COLO668 (cell line): ENCODE data around the gene NLRP13.

Experiments used
- DNase-seq: peaks from one replicate; lab custom pipeline; 2025; ENCODE audit not compliant: unreplicated experiment; lab: John Stamatoyannopoulos, UW

Gene NLRP13

DNA sequence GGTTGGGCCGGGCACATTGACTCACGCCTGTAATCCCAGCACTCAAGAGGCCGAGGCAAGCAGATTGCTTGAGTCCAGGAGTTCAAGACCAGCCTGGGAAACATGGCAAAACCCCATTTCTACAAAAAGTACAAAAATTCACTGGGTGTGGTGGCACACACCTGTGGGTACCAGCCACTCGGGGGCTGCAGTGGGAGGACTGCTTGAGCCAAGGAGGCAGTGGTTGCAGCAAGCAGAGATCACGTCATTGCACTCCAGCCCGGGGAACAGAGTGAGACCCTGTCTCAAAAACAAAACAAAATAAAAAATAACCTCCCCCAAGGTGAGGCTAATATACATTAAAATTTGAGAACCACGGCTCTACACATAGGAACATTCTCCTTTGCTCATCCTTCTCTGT is 24.9 kb downstream of the NLRP13 start:
- DNase-seq, result no peak

DNA sequence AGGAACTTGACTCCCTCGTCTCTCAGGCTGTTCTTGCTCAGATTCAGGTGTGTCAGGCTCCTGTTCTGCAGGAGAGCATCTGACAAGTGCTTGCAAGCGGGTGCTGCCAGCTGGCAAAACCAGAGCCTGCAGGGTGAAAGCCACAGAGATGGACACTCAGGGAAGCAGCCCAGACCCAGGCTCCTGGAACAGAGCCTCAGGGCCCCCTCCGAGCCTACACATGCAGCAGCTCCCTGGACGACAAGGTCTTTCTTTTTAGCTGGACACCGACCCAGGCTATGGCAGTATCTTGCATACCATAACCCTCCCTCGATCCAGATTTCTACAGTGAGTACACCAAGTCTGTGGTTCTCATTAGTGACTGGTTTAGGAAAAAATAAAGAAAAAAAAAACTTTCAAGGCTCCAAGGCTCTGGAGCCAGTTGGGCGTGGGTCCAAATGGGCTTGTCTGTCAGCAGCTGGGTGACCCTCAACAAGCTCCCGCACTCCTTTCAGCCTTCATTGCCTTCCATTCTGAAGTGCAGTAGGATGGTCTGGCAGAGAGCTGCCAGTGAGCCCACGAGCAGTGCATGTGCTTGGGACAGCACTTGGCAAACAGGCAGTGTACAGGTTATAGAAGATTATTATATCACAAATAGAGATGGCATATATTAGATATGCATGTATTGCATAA is 29.9 kb downstream of the NLRP13 start:
- no peak for DNase-seq

DNA sequence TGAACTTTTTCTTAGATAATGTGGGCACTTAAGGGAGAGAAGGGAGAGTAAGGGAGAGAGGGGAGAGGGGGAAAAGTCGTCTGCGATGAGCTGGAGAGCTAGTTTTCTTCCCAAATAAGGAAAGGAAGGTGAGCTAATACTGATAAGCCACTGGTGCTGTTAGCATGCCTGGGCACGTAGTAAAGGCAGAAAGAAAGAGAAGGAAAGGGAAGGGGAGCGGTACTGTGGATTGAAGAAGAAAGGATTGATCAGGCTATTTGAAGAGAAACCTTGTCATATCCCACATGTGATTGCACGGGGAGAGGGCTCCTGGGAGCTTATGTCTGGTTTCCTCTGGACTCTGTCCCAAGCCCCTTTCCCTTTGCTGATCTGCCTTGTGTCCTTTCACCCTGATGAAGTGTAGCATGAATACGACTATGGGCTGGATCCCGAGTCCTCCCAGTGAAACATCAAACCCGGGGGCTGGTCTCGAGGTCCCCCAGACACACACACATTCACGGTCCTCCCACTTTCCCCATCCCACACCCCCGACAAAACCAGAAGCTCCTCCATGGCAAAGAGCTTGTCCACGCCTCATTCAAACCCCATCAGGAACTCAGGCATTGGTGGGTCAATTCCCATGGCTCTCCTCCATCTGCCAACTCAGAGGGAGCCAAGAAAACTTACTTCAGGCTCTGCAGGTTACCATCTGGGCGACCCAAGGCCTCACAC is 30.6 kb downstream of the NLRP13 start:
- no peak for DNase-seq

DNA sequence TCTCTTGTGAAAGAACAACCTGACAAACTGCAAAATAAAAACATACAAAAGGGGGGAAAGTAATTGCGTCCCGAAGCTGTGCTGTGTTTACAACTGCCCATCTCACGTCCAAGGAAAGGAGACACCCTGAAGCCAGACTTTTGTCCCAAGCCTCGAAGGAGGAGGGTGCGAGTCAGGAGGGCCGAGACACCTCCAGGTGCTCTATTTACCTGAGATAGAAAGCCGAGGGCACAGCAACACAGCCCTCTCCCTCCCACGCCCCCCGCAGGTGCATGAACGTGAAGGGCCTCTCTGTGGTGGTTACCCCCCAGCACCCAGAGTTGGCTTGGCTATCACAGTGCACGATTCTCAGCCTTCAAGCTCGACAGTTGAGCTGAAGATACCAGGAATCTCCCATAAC is 33.2 kb downstream of the NLRP13 start:
- no peak for DNase-seq

DNA sequence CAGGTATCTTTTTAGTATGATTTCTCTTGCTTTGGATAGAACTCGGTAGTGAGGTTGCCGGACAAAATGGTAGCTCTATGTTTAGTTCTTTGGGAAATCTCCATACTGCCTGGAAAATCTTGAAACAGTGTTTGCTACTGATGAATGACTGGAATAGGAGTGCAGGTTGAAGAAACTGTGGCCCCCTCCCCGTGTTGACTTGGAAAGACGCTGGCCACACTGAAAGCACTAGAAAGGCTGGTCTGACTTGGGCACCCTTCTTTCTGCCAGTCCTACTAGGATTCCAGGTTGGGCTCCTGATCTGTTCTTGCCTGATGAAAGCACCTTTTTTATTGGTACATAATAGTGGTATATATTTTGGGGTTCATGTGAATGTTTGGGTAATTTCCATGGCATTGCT is 49.5 kb downstream of the NLRP13 start:
- no peak for DNase-seq

DNA sequence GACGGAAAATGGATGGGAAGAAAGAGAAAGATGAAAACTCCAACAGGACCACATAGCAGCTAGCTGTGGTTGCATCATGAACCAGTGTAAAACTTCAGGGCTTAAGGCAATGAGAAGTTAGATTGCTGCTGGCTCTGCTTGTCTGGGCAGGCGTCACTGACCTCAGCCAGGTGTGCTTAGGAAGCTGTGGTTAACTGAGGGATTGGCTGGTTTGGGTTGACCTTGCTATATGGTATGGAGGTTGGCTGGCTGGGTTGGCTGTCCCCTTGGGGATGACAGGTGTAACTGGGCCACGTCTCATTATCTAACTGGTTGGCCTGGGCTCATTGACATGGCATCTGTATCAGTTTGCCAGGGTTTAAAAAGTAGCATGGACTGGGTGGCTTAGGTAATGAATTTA is 54.9 kb downstream of the NLRP13 start:
- no peak for DNase-seq

DNA sequence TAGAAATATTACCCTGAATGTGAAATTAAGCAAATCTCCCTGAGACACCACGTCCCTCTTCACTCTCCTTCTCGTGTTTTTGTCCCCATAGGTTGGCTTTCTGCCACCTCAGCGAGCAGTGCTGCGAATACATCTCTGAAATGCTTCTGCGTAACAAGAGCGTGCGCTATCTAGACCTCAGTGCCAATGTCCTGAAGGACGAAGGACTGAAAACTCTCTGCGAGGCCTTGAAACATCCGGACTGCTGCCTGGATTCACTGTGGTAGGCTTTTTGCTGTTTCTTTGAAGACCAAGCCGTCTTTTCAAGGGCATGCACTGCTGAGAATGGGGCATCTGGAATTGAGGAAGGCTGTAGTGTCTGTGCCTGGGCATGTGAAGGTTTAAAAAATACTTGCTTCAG is 61.4 kb downstream of the NLRP13 start:
- no peak for DNase-seq

DNA sequence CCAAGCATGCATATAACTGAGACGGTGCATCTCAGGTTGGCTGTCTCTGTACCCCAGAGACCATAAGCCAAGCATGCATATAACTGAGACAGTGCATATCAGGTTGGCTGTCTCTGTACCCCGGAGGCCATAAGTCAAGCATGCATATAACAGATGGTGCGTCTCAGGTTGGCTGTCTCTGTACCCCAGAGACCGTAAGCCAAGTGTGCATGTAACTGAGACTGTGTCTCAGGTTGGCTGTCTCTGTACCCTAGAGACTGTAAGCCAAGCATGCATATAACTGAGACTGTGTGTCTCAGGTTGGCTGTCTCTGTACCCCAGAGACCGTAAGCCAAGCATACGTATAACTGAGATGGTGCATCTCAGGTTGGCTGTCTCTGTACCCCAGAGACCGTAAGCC is 65.0 kb downstream of the NLRP13 start:
- no peak for DNase-seq

DNA sequence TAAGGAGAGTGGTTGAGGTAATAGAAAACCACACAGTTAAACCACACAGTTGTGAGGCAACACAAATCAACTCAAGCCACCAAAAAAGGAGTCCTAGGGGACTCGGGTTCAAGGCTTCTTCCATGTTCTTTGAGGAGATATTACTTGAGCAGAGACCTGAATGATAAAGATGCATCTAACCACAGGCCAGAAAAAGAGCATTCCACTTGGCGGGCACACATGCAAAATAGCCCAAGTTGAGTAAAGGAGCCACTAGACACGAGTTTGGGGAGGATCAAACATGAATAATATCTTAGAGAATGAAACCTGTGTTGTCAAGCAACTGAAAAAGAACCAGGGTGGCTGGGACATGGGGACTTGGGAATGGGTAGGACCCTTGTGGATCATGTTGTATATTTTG is 65.6 kb downstream of the NLRP13 start:
- no peak for DNase-seq

DNA sequence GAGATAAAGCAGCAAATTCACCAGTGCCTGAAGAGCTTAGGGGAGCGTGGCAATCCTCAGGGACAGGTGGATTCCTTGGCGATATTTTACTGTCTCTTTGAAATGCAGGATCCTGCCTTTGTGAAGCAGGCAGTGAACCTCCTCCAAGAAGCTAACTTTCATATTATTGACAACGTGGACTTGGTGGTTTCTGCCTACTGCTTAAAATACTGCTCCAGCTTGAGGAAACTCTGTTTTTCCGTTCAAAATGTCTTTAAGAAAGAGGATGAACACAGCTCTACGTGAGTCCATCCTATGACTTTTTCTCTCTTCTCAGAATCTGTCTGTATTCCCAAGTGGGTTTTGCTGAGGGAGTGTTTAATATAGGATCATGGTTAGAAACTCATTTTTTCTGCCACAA is 73.2 kb downstream of the NLRP13 start:
- no peak for DNase-seq

DNA sequence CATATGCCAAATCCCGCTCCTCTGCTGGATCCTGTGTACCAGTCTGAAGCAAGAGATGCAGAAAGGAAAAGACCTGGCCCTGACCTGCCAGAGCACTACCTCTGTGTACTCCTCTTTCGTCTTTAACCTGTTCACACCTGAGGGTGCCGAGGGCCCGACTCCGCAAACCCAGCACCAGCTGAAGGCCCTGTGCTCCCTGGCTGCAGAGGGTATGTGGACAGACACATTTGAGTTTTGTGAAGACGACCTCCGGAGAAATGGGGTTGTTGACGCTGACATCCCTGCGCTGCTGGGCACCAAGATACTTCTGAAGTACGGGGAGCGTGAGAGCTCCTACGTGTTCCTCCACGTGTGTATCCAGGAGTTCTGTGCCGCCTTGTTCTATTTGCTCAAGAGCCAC is 73.7 kb downstream of the NLRP13 start:
- DNase-seq, result no peak

DNA sequence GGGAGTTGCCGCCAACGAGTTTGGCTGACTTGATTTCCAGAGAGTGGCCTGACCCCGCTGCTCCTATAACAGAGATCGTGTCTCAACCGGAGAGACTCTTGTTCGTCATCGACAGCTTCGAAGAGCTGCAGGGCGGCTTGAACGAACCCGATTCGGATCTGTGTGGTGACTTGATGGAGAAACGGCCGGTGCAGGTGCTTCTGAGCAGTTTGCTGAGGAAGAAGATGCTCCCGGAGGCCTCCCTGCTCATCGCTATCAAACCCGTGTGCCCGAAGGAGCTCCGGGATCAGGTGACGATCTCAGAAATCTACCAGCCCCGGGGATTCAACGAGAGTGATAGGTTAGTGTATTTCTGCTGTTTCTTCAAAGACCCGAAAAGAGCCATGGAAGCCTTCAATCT is 74.2 kb downstream of the NLRP13 start:
- no peak for DNase-seq

DNA sequence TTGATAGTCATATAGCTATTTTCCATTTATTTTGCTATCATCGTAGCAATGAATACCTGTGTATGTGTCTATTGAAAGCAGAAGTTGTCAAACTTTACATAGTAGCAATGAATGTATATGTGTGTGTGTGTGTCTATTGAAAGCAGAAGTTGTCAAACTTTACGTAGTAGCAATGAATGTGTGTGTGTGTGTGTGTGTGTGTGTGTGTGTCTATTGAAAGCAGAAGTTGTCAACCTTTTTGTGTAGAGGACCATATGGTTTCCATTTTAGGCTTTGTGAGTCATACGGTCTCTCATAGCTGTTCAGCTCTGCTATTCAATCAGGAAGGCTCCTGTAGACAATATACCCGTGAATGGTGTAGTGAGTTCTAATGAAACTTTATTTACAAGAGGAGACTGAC is 75.0 kb downstream of the NLRP13 start:
- DNase-seq, result no peak

DNA sequence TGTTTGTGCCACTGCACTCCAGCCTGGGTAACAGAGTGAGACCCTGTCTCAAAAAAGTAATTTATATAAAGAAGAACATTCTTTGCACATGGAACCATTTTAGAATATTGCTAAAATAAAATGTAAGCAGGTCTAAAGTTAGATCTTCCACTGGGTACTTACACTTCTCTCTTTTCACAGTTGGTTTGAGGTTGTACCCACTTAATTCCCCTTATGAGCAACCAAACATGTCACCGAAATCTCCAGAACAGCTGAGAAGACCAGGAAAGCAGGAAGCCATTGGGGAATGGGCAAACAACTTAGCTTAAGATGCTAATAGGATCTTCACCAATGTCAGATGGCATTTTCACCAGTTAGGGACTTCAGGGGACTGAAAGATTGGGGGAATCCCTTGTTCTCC is 77.0 kb downstream of the NLRP13 start:
- DNase-seq, result no peak
